Natural killer cell (primary cell): ENCODE results near the gene SDC1. TPM values are rescaled to one million over a fixed set of nuclear protein-coding genes. Genes with fewer than 3 reads are reported as not detected.

Experiments used
- ATAC-seq, 3 donors: fragments of 150-1000 bp in 2 of 3; fragments of 200-7000 bp in 1 of 3; cut with Tn5 transposase; 1 replicate in 1 of 3; 2 replicates in 2 of 3; pipeline ENCODE4 v1.10.0; 2021; ENCODE audit warnings: mild to moderate bottlenecking in 2 of 3, moderate library complexity in 2 of 3
- DNase-seq, 2 donors: peaks; one replicate each; pipeline versions ENCODE4 v3.0.0 to v3.0.0-alpha.2; 2013 to 2021; ENCODE audit warnings: mixed read lengths in 1 of 2
- H3K27ac ChIP-seq: one replicate; pipeline ENCODE4 v1.5.1; 2013; ENCODE audit warnings: mild to moderate bottlenecking, low read length
- H3K27me3 ChIP-seq: one replicate; pipeline ENCODE4 v1.6.1; 2013; ENCODE audit warnings: low read length; ENCODE audit not compliant: control insufficient read depth, insufficient read depth
- H3K36me3 ChIP-seq: one replicate; pipeline ENCODE4 v1.6.1; 2013; ENCODE audit warnings: low read length; ENCODE audit not compliant: control insufficient read depth, insufficient read depth
- H3K4me1 ChIP-seq: one replicate; pipeline ENCODE4 v1.6.1; 2013; ENCODE audit warnings: low read length; ENCODE audit not compliant: control insufficient read depth, insufficient read depth
- H3K4me3 ChIP-seq: one replicate; pipeline ENCODE4 v1.5.1; 2013; ENCODE audit warnings: low read length
- H3K9me3 ChIP-seq: one replicate; pipeline ENCODE4 v1.6.1; 2013; ENCODE audit warnings: low read length; ENCODE audit not compliant: control insufficient read depth, insufficient read depth
- H3K27ac Mint-ChIP-seq, 2 donors: one replicate each; pipeline ENCODE4 v1.8.0; 2022; ENCODE audit warnings: mild to moderate bottlenecking in 2 of 2, mixed read lengths in 2 of 2, moderate library complexity in 1 of 2
- H3K27me3 Mint-ChIP-seq, 2 donors: one replicate each; pipeline ENCODE4 v1.8.0; 2022; ENCODE audit warnings: low read depth in 2 of 2, mixed read lengths in 2 of 2
- H3K36me3 Mint-ChIP-seq: one replicate; pipeline ENCODE4 v1.8.0; 2022; ENCODE audit warnings: mixed read lengths
- H3K4me1 Mint-ChIP-seq, 2 donors: one replicate each; pipeline ENCODE4 v1.8.0; 2022; ENCODE audit warnings: mixed read lengths in 2 of 2
- H3K4me3 Mint-ChIP-seq: one replicate; pipeline ENCODE4 v1.8.0; 2022; ENCODE audit warnings: mild to moderate bottlenecking, moderate library complexity, mixed read lengths
- H3K9me3 Mint-ChIP-seq, 2 donors: one replicate each; pipeline ENCODE4 v1.8.0; 2022; ENCODE audit warnings: mixed read lengths in 2 of 2
- WGBS: methylation state at CpG from one replicate; pipeline ENCODE4 v1.1.7; 2013; ENCODE audit warnings: missing lambda C conversion rate; ENCODE audit not compliant: insufficient coverage; 5-methylcytosine and 5-hydroxymethylcytosine counted together
- intact Hi-C: fragments of 100-400 bp; cut with micrococcal nuclease; formaldehyde crosslinking; loops from one replicate; pipeline ENCODE4 v1.14.2; 2022
- total RNA-seq, 4 donors: library from RNA; stranded (reverse); fragments of 120-200 nt in 1 of 4; gene quantifications; one replicate each; pipeline versions ENCODE4 v1.2.3 to v1.2.4, GENCODE V29; 2013 to 2022
- TF ChIP-seq, protein P1 (sequence below): fragments of 200-600 bp; IDR thresholded peaks from one replicate; pipeline ENCODE4 v1.8.0; 2022; ENCODE audit warnings: antibody characterized with exemption

The SDC1 gene
- total RNA-seq, 3 donors from 2014 or later (not counting 1 experiment from before 2014, with no cell fraction given): 0.63 TPM; not detected in 2

DNA sequence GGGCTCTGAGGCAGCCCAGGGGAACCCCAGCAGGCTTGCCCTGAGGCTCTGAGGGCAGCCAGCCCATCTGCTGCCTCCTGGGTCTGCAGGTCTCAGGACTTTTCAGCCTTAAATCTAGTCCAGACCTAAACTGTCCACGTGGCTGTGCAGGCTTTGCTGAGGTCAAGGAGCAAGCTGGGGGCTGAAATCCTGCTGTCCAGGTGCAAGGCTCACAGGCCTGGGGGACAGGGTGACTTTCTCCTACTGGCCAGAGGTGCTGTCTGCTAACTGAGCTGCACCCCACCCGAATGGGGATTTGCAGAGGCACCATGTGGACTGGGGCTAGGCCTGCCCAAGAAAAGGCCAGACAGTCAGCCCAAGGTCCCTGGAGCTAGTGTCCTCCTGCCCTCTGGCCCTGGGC is 32.1 kb downstream of the SDC1 start:
- WGBS: 67% methylated on average over 2 of the region's 2 CpGs
- no peaks in the 10 kb centered on the region for H3K9me3 ChIP-seq
- H3K27me3 Mint-ChIP-seq: peaks cover 0 to 7% of the 10 kb centered on the region in 2 donors
- no peak for ATAC-seq
- no peaks in the 10 kb centered on the region for H3K36me3 Mint-ChIP-seq
- H3K27ac Mint-ChIP-seq: no peak overlapping the region
- H3K4me3 Mint-ChIP-seq: no peak overlapping the region
- no peaks in the 10 kb centered on the region for H3K9me3 Mint-ChIP-seq
- no peak overlapping the region for H3K4me3 ChIP-seq
- H3K36me3 ChIP-seq: no peaks in the 10 kb centered on the region
- H3K27me3 ChIP-seq: no peaks in the 10 kb centered on the region
- TF ChIP-seq, protein P1, sequence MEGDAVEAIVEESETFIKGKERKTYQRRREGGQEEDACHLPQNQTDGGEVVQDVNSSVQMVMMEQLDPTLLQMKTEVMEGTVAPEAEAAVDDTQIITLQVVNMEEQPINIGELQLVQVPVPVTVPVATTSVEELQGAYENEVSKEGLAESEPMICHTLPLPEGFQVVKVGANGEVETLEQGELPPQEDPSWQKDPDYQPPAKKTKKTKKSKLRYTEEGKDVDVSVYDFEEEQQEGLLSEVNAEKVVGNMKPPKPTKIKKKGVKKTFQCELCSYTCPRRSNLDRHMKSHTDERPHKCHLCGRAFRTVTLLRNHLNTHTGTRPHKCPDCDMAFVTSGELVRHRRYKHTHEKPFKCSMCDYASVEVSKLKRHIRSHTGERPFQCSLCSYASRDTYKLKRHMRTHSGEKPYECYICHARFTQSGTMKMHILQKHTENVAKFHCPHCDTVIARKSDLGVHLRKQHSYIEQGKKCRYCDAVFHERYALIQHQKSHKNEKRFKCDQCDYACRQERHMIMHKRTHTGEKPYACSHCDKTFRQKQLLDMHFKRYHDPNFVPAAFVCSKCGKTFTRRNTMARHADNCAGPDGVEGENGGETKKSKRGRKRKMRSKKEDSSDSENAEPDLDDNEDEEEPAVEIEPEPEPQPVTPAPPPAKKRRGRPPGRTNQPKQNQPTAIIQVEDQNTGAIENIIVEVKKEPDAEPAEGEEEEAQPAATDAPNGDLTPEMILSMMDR: no peak
- no peak overlapping the region for H3K27ac ChIP-seq
- intact Hi-C loops: no loop called here
- no peak for DNase-seq
- no peaks in the 10 kb centered on the region for H3K4me1 ChIP-seq
- no peaks in the 10 kb centered on the region for H3K4me1 Mint-ChIP-seq

DNA sequence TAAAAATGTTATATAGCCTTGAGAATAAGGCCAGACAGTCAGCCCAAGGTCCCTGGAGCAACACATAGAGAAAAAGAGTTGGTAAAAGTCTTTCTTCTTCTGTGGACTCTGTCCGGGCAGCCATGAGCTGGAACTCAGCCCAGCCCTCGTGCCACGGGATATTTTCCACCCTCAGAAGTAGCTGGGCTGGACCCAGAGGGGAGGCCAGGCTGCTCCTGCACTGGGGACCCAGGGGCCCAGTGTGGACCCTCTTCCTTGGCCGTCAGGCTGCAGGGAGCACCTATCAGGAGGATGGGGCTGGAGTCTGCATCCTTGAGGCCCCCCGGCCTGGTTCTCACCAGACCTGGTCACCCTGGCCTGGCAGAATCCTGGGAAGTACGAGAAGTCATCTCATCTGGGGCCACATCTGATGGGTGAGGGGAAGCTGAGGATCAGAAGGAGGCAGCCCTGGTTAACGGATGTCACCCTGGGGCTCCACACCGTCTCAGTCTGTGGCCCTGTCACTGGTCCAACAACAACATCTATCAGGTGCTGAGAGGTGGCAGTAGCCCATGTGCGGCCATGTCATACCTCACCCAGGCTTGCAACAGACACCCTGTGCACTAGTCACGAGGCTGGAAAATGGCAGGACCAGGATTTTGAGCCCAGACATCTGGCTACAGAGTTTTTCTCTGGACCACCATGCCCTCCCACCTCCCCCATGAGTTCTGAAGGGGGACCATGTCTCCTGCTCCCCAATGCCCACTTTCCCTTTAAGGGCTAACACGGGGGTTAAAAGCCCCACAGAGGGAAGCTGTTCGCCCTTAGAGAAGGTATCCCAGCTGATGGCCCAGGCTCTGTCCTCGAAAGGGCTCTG is 33.0 kb downstream of the SDC1 start:
- WGBS: 79% methylated on average over 13 of the region's 13 CpGs

DNA sequence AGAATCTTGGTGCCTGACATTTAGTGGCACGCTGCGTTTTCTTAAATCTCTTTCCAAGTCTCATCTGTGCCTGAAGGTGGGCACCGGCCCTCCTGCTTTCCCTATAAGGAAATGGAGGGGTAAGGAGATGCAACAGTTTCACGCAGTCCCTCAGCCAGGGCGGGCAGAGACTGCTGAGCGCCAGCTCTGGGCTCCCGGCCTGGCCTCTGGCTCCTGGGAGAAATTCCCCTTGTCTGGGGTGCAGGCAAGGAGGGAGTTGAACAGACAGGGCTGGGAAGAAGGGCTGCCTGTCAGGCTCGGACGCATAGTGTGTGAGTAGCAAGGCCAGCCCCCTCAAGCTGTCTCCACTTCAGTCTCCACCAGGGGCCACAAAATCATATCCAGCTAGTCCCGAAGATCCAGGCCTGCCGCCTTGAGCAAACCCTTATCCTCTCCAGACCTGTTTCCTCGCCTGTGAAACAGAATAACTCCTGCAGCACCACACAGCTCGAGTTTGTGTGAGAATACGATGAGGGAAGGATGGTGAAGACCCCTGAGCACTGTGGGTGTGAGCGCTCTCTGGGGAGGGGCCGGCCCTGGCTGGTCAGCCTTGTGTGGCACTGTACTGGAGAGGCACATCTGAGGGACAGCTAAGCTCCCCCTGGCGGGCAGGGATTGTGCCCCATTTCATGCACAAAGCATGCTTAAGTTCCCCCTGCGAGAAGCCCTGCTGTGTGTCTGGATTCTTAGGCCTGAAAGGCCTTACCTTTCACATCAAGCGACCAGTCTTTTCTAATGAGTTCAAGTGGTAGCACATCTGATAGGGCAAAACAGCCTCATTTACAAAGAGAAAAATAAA is 33.8 kb downstream of the SDC1 start:
- Histone ChIP-seq H3K4me1 (no peaks in the 10 kb centered on the region), H3K27ac (no peak overlapping the region), H3K9me3 (no peaks in the 10 kb centered on the region), H3K4me3 (no peak overlapping the region), H3K36me3 (no peaks in the 10 kb centered on the region), H3K27me3 (no peaks in the 10 kb centered on the region)
- no peak for ATAC-seq
- Mint-ChIP-seq H3K4me3 (no peak overlapping the region), H3K27ac (no peak overlapping the region), H3K36me3 (no peaks in the 10 kb centered on the region), H3K27me3 (peaks cover 0 to 7% of the 10 kb centered on the region in 2 donors), H3K9me3 (no peaks in the 10 kb centered on the region), H3K4me1 (no peaks in the 10 kb centered on the region)
- intact Hi-C loops: no loop called here
- WGBS: 87% methylated on average over 19 of the region's 19 CpGs
- no peak for DNase-seq
- TF ChIP-seq, protein P1: no peak

More for the DNA sequence above, 33.0 kb downstream of the SDC1 start:
- no peaks in the 10 kb centered on the region for H3K4me1 Mint-ChIP-seq
- intact Hi-C loops: no loop called here
- H3K27me3 Mint-ChIP-seq: peaks cover 0 to 7% of the 10 kb centered on the region in 2 donors
- Histone ChIP-seq H3K4me3 (no peak overlapping the region), H3K36me3 (no peaks in the 10 kb centered on the region), H3K4me1 (no peaks in the 10 kb centered on the region), H3K9me3 (no peaks in the 10 kb centered on the region), H3K27ac (no peak overlapping the region), H3K27me3 (no peaks in the 10 kb centered on the region)
- TF ChIP-seq, protein P1: no peak
- H3K36me3 Mint-ChIP-seq: no peaks in the 10 kb centered on the region
- no peak overlapping the region for H3K4me3 Mint-ChIP-seq
- no peak overlapping the region for H3K27ac Mint-ChIP-seq
- H3K9me3 Mint-ChIP-seq: no peaks in the 10 kb centered on the region
- DNase-seq (no peak), ATAC-seq (no peak)
